Measurements from ENCODE around the gene CNTNAP2.

DNA sequence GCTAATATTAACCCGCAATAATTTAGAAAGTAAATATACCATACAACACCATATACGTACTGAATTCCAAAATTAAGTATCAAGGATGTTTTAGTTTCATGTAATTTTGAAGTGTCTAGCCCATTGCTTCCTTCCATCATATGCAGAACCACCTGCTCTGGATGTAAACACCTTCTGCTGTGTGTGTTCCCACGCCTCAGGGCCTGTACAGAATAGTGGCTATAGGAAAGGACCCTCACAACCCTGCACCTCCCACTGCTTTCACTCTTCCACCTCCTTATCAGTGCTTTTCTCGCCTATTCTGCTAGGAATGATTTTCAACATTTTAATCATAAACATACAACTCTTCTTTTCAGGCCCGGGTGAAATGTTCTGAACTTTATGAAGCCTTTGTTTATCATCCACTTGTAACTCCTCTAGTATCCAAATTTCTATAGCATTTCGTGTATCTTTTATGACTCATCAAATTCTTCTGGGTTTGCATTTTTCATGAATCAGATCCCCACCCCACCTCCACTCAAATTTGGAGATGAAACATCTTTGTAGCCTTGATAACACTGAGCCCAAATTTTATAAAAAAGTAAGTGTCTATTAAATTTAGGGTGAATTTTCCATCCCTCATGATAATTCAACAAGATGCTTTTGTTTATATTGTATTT, 1367.2 kb downstream of the CNTNAP2 start:
- TF ChIP-seq POLR2A (IDR thresholded peaks at IDR 0.05; ENCODE audit: low read depth, low read length) (no peak), POLR2AphosphoS5 (IDR thresholded peaks at IDR 0.05; ENCODE audit: low read depth, low read length) (no peak), POU2F2 (IDR thresholded peaks at IDR 0.05; ENCODE audit: low read depth, low read length) (no peak), SPI1 (IDR thresholded peaks at IDR 0.05; ENCODE audit: low read depth, low read length) (no peak), TAF1 (IDR thresholded peaks at IDR 0.05; ENCODE audit: low read depth, low read length) (no peak), PAX5 (IDR thresholded peaks at IDR 0.05; ENCODE audit: insufficient read depth, low read length, severe bottlenecking) (no peak)
